A549 treated with ZK216348 at 1 μM for 4 hours (cell line): ENCODE data around the gene OR1A1. TPM values are rescaled to one million over a fixed set of nuclear protein-coding genes. Genes with fewer than 3 reads are reported as not detected.

ENCODE experiments used
- total RNA-seq: library from RNA; stranded (reverse); fragments of 200-300 nt; extraction: Qiagen RNA extraction; gene quantifications from 5 replicates; pipeline ENCODE4 v1.2.3, GENCODE V29; 2022; ENCODE audit warnings: low read depth

Gene OR1A1, protein sequence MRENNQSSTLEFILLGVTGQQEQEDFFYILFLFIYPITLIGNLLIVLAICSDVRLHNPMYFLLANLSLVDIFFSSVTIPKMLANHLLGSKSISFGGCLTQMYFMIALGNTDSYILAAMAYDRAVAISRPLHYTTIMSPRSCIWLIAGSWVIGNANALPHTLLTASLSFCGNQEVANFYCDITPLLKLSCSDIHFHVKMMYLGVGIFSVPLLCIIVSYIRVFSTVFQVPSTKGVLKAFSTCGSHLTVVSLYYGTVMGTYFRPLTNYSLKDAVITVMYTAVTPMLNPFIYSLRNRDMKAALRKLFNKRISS
- total RNA-seq = not detected in 5 replicates

DNA sequence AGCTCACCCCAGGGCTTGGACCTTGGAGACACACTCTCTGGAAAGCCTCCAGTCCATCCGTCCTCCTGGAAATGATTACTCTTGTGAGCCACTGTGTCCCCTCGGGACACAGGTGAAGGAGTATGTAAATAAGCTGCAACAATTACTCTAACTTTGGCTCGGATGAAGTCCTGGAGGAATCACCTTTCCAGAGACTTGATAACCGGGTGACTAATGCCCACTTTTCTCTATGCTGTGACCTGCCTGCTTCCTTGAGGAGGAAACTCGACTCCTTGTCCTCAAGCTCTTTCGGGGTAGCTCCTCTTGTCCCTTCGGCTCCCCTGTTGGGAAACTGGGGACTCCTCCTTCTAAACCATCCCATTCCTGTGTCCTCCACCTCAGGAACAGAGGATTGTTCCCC lies at the start of gene OR1A1:
OR1A1 (plus strand) TSS at position 301 of the 400 bp plus-strand sequence. CDS start 7,954 bp downstream, outside the sequence.

DNA sequence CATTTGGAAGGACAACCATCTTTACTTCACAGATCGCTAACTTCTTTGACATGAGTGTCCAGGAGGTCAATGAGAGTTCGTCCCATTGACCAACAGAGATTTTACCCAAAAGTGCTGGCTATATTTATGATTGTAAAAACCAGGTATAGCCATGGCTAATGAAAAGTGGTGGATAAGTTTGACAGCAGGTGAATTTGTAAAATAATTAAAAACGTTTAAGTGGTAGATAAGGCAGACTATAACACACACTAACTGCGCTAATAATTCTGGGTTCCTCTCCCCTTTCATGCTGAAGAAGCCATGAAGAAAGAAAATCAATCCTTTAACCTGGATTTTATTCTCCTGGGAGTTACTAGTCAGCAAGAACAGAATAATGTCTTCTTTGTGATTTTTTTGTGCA lies 10.2 kb upstream of the OR1A1 start, which contains the start of gene OR1A2:
OR1A2 (plus strand) TSS at position 301 of the 400 bp plus-strand sequence; CDS start at position 301, 0 bp downstream.

Other genes with a start within 250 kb of the OR1A1 start
- gene OR1D5, start 144.1 kb upstream of the OR1A1 start, total RNA-seq = not detected in 5 replicates
- gene OR1D2, start 103.2 kb upstream of the OR1A1 start, total RNA-seq = not detected in 5 replicates
- not detected in 5 replicates for gene OR1G1, start 80.1 kb upstream of the OR1A1 start, total RNA-seq
- not detected in 5 replicates for gene OR1A2, start 10.1 kb upstream of the OR1A1 start, total RNA-seq
- gene OR3A1, start 90.7 kb downstream of the OR1A1 start, total RNA-seq = not detected in 5 replicates
- gene OR3A2, start 178.6 kb downstream of the OR1A1 start, total RNA-seq = not detected in 5 replicates
- not detected in 5 replicates for gene OR1E1, start 190.7 kb downstream of the OR1A1 start, total RNA-seq
- gene OR3A3, start 203.7 kb downstream of the OR1A1 start, total RNA-seq = 0.07 TPM in 1 of 5 replicates, not detected in the others
- gene OR1E2, start 226.2 kb downstream of the OR1A1 start, total RNA-seq = not detected in 5 replicates